GM18909 (cell line): ENCODE data around the gene SLC25A1.

Experiments used
- ATAC-seq: cut with Tn5 transposase; IDR thresholded peaks from one replicate; pipeline ENCODE4 v1.9.1; 2021; ENCODE audit warnings: mild to moderate bottlenecking; ENCODE audit not compliant: unreplicated experiment, poor library complexity

The SLC25A1 gene

DNA sequence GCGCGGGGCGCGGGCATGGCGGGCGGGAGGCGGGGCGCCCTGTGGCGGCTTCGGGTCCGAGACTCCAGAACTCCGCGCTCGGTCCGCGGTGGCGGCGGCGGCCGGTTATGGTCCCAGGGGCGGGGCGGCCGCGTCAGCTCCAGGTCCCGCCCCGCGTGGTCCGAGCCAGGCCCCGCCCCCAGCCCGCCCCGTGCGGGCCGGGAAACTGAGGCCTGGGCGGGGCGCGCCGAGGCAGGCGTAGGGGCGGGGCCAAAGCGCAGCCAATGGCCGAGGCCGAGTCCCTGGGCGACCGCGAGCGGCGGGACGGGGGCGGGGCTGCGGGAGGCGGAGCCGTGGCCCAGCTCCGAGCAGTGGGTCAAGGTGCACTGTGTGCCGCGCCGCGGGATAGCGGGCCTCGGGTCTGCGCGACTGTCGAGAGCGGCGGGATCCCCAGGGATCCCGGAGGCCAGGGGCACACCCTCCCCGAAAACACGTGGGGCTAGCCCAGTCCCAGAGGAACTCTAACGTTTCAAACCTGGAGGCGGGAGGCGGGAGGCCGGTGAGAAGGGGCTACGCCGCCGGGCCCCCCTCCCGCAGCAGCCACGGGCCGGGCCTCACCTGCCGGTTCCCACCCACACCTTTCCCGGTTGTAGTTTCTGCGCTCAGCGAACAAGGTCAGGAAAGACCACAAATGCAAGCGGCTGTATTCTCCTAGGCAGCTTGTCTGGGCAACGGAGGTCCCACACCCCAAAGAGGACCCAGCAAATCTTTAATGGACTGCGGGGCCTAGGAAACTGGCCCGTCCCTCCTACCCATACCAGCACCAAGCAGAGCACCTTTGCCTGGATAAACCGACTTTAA lies at the start of gene SLC25A1:
SLC25A1 (minus strand) TSS at position 80 of the 840 bp plus-strand sequence; CDS start at position 17, 63 bp downstream.
- peak; percentile 69 for ATAC-seq

DNA sequence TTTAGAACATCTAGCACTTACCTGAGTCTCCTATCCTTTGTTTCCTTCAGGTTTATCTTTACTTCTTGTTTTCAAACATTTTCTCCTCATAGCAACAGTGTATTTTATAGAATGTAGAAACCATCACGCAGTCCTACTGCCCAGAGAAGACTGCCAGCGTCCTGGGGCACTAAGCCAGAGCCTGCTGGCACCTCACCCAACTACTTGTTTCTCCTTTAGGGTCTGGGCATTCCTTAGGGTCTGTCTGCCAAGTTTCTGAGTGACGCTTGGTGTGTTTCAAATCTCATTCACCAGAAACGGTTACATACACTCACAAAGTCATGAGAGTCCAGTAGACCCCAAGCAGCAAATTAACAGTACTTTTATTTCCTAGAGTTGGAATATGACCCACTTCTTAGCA lies 49.6 kb upstream of the SLC25A1 start:
- no peak for ATAC-seq

DNA sequence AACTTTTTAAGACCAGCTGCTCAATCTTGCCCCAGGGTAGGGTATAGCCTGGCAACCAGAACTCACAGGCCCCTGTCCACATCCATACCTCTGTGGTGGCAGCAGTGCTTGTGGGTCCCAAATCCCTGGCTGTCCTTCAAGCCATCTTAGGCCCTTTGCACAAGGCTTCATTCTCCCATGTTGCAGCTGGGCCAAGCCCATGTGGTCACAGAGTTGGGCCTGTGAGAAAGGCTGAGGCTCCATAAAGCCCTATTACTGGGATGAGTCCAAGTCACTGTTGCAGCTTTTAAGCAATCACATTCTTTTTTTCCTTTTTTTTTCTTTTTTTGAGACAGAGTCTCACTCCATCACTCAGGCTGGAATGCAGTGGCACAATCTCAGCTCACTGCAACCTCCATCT lies 47.9 kb upstream of the SLC25A1 start:
- no peak for ATAC-seq

DNA sequence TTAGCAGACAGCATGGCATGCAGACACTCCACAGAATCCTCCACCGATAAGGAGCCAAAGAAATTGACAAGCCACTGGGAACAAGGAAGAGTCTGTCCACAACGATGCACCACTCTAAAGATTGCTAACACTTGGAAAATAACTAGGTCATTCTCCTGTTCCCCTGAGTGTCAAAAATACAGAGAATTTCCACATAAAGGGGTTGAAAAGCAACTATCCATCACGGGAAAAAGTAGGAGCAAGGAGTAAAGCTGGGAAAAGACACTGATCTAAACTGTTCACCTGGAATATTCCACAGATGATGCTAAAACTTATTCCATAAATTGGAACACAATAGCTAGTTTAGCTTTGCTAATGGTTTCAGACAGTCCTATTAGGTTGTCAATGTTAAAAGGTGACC lies 47.0 kb upstream of the SLC25A1 start:
- no peak for ATAC-seq

DNA sequence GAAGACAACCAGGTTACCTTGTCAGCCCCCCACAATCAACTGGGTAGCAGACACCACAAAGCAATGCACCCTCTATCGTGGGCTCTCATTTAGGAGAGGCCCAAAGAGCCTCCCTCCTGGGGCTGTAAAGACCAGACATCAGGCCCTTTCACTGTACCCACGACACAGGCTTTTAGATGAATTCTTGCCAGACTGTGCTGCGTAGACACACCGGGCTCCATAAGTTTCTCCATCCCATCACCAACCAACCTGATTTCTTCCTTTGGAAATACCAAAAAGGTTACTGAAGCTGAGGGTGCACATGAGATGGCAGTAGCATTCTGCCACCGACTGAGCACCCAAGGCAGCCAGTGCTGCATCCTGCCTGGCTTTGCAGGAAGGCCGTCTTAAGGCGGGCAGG lies 46.4 kb upstream of the SLC25A1 start:
- ATAC-seq = no peak

DNA sequence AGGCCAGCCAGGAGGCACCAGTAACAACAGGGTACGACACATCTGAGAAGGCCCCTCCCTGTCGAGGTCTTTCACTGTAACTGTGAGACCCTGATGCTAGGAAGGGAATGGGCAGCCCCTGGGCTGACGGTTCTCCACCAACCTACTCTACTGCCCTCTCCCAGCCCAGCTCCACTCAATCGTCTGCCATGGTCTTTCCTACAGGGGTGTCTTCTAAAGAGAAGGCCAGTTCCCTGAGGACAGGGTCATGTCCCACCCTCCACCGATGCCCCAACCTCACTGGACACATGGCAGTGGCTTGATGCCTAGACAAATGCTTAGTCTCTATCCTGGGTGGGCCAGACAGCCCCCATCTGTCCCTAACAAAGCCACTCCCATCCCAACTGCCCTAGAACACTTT lies 46.0 kb upstream of the SLC25A1 start:
- ATAC-seq = no peak

DNA sequence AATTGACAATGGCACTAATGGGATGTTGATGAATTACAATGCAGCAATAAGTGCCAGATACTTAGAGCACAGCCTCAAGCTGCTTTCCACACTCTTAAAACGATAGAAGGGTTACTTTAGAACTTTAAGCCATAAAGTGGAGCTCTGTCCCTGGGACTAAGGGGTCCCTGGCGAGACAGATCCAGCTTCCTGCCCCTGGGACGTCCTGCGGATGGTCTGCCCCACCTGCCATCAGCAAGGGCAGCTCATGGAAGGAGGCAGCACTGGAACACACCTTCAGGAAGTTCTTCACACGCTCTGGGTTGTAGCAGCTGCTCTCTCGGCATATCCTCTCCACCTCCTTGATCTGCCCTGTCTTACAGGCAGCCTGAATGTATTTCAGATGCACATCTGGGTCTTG lies 45.1 kb upstream of the SLC25A1 start:
- ATAC-seq = no peak

DNA sequence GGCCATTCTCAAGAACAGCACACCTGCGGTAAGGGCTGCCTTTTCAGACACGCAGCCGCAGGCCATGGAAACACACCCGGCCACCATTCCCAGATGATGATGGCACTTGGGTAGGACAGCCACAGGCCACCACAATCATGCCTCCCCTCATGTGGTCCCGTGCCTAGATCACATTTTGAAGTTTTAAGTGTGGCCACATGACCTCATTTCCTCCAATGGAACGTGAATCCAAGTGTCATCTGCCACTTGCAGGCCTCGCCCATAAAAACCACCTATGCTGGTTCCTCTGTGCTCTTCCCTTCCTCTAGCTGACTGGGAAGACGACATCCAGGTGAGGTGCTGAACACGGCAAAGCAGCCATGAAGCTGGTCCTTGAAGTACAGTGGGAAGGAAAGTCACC lies 44.6 kb upstream of the SLC25A1 start:
- ATAC-seq = no peak

DNA sequence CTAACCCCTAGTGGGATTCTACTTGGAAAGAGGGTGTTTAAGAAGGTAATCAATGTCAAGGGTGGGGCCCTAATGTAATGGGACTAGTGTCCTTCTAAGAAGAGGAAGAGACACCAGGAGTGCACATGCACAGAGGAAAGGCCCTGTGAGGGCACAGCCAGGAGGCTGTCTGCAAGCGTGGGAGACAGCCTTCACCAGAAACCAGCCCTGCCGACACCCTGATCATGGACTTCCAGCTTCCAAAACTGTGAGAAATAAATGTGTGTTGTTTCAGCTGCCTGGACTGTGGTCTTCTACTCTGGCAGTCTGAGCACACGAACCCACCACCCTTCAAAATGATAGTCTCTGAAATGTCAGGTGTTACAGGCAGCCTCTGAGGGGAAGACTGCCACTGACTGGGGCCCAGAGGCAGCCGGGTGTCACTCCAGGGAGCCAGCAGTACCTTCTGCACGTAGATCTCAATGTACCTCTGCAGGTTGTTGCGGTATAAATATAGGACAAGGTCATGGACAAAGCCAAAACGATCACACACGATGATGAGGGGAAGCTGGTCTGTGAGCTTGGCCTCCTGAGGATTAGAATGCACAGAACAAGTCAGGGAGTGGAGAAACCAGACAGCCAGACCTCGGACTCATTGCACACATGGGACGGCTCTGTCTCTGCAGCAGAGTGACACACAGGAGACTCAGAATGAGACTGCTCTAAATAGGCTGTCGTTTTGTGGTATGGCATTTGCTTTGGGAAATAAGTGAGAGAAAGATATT lies 43.9 kb upstream of the SLC25A1 start:
- no peak for ATAC-seq

DNA sequence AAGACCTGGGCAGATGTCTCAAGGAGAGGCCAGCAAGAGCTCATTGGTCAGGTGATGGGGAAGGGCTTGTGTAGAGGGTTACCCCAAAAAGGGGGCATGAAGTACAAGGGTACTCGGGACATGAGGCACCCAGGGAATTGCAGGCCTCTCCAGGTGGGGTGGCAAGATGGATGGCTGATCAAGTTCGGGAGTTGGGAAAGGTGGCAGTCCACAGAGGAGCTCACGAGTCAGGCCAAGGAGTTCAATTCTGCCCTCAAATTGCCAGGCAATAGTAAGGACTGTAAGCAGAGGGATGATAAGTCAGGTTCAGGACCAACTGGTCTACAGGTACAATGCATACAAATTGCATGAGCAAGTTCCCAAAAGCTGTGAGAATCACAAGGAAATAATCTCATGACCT lies 42.3 kb upstream of the SLC25A1 start:
- no peak for ATAC-seq

DNA sequence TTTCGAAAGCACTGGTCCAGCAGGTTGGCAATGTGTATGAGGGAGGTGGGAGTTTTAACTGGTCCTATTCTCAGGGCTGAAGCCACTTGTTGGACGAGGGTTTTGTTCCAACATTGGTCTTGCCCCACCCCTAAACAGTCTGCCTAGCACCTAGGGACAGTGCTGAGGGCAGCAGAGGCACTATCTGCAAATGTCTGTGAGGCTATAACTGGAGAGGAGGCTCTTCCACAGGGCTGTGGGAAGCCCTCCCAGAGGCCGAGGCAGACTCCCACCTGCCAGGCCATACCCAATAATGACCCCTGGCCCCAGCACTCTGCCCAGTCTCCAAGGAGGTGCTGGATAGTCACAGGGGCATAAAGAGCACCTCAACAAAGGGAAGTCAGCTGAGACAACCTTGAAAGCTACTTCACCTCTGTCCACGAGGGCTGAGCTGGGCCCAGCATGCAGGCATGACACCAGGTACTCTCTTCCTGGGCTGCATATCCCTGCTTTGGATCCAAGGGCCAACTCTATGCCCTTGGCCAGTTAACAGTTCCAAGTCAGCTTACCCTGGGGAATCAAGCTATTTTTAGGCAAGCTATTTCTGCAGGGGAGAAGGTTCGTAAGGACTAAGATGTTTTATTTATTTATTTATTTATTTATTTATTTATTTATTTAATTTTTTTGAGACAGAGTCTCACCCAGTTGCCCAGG lies 40.2 kb upstream of the SLC25A1 start:
- ATAC-seq = no peak

DNA sequence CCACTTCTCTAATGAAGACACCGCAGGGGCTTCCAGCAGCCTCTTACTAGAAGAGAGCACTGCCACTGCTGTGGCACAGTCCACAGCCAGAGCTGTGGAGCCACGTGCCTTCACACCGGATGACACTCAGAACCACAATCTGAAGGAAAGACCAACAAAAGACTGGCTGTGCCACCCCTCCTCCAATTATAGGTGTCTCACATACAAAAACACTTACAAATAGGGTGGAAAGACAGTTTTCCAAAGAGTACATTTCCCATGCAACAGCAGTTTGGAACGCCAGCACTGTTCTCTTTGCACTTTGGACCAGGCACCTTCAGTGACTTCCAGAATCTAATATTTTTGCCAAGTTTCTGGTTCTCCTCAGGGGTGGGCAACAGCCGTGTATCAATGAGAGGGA lies 38.0 kb upstream of the SLC25A1 start:
- no peak for ATAC-seq

DNA sequence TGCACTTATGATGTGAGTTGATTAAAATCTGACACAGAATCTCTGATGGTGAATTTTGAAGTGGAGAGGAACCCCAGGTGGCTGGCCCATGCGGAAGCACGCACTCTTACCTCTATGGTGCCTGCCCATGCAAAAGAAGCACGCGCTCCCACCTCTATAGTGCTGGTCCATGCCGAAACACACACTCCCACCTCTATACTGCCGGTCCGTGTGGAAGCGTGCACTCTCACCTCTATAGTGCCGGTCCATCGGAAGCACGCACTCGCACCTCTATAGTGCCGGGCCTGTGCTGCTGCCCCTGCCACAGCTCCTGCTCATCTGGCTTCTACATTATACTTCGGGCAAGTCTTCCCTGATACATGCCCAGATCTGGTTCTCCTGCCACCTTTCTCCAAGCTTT lies 36.8 kb upstream of the SLC25A1 start:
- no peak for ATAC-seq

DNA sequence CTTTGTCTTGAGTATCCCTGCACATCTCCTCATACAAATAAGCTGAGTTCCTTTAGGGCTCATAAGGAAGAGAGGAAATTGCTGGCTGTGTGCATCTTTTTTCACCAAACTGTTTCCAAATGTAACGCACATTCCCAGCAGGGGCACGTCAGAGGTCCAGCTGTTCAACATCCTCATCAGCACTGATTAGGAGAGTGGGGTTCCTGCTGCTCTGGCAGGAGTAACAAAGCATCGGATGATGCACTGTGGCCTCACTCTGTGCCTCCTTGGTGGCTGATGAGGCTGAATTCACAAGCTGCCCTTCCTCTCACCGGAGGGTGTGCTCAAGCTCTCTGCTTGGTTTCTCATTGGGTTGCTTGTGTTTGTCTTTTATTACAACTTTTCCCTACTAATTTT lies 35.5 kb upstream of the SLC25A1 start:
- ATAC-seq = no peak

DNA sequence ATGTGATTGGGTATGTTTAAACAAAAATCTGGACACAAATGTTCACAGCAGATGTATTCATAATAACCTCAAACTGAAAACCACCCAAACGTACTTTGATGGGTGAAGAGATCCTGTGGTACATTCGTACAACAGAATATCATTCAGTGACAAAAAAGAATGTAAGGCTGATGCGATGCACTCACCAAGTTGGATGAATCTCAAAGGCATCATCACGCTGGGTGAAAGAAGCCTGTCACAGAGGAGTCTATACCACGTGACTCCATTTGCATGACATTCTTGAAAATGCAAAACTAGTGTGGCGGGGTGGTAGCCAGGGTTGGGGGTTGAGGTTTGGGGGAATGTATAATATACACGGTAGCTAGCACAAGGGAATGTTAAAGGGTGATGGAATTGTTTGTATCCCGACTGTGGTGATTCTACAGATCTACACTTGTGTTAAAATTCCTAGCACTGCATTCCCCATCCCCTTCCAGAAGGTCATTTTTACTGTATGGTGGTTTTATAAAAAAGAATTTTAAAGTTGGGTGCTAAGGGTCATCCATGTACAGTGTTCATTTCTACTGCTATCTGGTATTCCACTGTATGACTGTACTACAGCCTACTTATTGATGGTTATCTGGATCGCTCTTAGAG lies 35.0 kb upstream of the SLC25A1 start:
- ATAC-seq = no peak

DNA sequence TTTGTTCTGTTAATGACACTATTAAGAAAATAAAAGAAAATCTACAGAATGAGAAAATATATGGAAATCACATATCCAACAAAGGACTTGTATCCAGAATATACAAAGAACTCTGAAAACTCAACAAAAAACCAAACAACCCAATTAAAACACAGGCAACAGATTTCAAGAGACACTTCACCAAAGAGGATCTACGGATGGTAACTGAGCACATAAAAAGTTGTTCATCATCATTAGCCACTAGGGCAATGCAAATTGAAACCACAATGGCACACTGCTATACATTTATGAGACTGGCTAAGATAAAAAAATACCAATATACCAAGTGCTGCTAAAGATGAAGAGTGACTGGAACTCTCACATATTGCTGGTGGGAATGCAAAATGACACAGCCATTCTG lies 34.5 kb upstream of the SLC25A1 start:
- ATAC-seq = no peak

DNA sequence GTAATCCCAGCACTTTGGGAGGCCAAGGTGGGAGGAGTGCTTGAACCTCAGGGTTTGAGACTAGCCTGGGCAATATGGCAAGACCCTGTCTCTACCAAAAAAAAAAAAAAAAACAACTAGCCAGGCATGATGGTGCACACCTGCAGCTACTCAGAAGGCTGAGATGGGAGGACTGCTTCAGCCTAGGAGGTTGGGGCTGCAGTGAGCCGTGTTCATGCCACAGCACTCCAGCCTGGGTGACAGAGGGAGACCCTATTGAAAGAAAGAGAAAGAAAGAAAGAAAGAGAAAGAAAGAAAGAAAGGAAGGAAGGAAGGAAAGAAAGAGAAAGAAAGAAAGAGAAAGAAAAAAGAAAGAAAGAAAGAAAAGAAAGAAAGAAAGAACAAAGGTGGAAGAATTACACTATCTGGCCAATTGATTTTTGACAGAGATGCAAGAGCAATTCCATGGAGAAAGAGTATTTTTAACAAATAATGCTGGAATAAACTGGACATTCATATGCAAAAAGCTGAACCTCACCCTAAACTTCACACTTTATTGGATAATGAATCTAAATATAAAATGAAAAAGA lies 33.9 kb upstream of the SLC25A1 start:
- ATAC-seq = no peak

DNA sequence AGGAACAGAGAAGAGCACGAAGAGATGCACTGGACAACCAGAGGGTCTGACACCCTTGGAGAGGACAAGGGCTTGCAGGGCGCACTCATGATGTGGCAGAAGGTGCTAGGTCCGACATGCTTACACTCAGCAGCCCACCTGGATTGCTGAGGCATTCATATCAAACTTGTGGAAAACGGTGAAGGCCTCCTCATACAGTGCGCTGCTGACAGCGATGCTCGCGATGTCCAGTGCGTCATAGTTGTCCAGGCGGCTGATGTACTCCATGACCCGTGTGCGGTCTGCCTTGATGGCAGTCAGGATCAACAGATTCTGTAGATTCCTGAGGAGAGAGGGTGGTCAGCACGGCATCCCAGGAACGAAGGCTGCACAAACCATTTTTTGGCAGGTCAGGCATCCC lies 31.7 kb upstream of the SLC25A1 start:
- no peak for ATAC-seq

DNA sequence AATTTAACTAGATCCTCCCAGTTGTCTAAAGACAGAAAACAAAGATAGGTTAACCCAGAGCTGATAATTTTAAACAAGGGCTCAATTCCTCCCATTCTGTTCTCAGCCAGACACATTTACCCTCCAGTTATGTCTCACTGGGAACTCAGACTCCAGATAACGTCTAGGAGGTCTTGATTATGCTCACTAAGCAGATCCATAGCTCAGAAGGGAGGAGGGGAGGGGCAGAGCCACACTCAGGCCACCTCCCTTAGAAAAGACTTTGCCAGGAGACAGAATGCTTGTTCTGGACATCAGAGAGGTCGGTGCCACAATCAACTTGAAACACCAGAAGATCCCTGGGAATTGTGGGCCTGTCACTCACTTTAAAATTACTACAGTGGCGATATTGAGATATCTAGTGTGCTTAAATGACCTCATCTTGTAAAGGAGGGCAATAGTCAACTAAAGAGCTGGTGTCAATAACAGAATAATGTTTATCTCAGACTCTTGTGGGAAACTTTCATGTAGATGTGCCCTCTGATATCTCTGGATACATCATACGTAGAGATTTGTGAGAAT lies 29.8 kb upstream of the SLC25A1 start:
- ATAC-seq = no peak

DNA sequence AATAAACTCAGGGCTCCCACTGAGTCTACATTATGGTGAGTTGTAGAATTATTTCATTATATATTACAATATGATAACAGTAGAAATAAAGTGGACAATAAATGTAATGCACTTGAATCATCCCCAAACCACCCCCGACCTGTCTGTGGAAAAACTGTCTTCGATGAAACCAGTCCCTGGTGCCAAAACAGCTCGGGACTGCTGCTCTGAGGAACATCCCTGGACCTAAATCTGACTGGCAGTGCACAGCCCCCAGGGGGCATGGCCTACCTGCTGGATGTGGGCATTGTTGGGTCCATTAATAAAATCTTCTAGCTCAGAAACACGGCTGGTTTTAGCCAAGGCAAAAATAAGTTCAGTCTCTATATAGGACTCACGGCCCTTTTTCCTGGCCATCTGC lies 29.3 kb upstream of the SLC25A1 start:
- ATAC-seq = no peak
